Measurements from ENCODE around the gene USP17L13. TPM values are rescaled to one million over a fixed set of nuclear protein-coding genes. Genes with fewer than 3 reads are reported as not detected.

USP17L13 gene
- not detected in 5 replicates for total RNA-seq (2022; extraction: Qiagen RNA extraction; ENCODE audit: low read depth)

GRCh38 chr4:9224596-9224995, at the start of gene USP17L13:
Gene USP17L13 (plus strand): TSS chr4:9224896. CDS start chr4:9224896, 0 bp downstream.

GRCh38 chr4:9210357-9210756, 14.3 kb upstream of the USP17L13 start, which contains the start of gene USP17L10:
Gene USP17L10 (plus strand): TSS chr4:9210657. CDS start chr4:9210657, 0 bp downstream.

GRCh38 chr4:9215105-9215504, 9.6 kb upstream of the USP17L13 start, which contains the start of gene USP17L11:
Gene USP17L11 (plus strand): TSS chr4:9215405. CDS start chr4:9215405, 0 bp downstream.

GRCh38 chr4:9219852-9220251, 4.8 kb upstream of the USP17L13 start, which contains the start of gene USP17L12:
Gene USP17L12 (plus strand): TSS chr4:9220152. CDS start chr4:9220152, 0 bp downstream.

GRCh38 chr4:9234085-9234484, 9.4 kb downstream of the USP17L13 start, which contains the start of gene USP17L15:
Gene USP17L15 (plus strand): TSS chr4:9234385. CDS start chr4:9234385, 0 bp downstream.

GRCh38 chr4:9243579-9243978, 18.9 kb downstream of the USP17L13 start, which contains the start of gene USP17L17:
Gene USP17L17 (plus strand): TSS chr4:9243879. CDS start chr4:9243879, 0 bp downstream.

GRCh38 chr4:9247953-9248680, 23.4 kb downstream of the USP17L13 start, which contains the start of gene USP17L18:
Gene USP17L18 (plus strand): TSS chr4:9248630. CDS start chr4:9248630, 0 bp downstream.

GRCh38 chr4:9253078-9253477, 28.4 kb downstream of the USP17L13 start, which contains the start of gene USP17L19:
Gene USP17L19 (plus strand): TSS chr4:9253378. CDS start chr4:9253378, 0 bp downstream.

GRCh38 chr4:9257824-9258223, 33.1 kb downstream of the USP17L13 start, which contains the start of gene USP17L20:
Gene USP17L20 (plus strand): TSS chr4:9258124. CDS start chr4:9258124, 0 bp downstream.

GRCh38 chr4:9262572-9262971, 37.9 kb downstream of the USP17L13 start, which contains the start of gene USP17L21:
Gene USP17L21 (plus strand): TSS chr4:9262872. CDS start chr4:9262872, 0 bp downstream.

GRCh38 chr4:9267319-9267718, 42.6 kb downstream of the USP17L13 start, which contains the start of gene USP17L22:
Gene USP17L22 (plus strand): TSS chr4:9267619. CDS start chr4:9267619, 0 bp downstream.

Other genes starting within 250 kb of the USP17L13 start
- 0.08 TPM in 1 of 5 replicates, not detected in the others for gene FAM90A26, start 54.5 kb upstream of the USP17L13 start, total RNA-seq (2022; extraction: Qiagen RNA extraction; ENCODE audit: low read depth)
- not detected in 5 replicates for gene USP17L10, start 14.2 kb upstream of the USP17L13 start, total RNA-seq (2022; extraction: Qiagen RNA extraction; ENCODE audit: low read depth)
- not detected in 5 replicates for gene USP17L11, start 9.5 kb upstream of the USP17L13 start, total RNA-seq (2022; extraction: Qiagen RNA extraction; ENCODE audit: low read depth)
- gene USP17L12, start 4.7 kb upstream of the USP17L13 start, total RNA-seq (2022; extraction: Qiagen RNA extraction; ENCODE audit: low read depth), result not detected in 5 replicates
- gene USP17L15, start 9.5 kb downstream of the USP17L13 start, total RNA-seq (2022; extraction: Qiagen RNA extraction; ENCODE audit: low read depth), result not detected in 5 replicates
- not detected in 5 replicates for gene USP17L17, start 19.0 kb downstream of the USP17L13 start, total RNA-seq (2022; extraction: Qiagen RNA extraction; ENCODE audit: low read depth)
- not detected in 5 replicates for gene USP17L18, start 23.7 kb downstream of the USP17L13 start, total RNA-seq (2022; extraction: Qiagen RNA extraction; ENCODE audit: low read depth)
- not detected in 5 replicates for gene USP17L19, start 28.5 kb downstream of the USP17L13 start, total RNA-seq (2022; extraction: Qiagen RNA extraction; ENCODE audit: low read depth)
- gene USP17L20, start 33.2 kb downstream of the USP17L13 start, total RNA-seq (2022; extraction: Qiagen RNA extraction; ENCODE audit: low read depth), result not detected in 5 replicates
- not detected in 5 replicates for gene USP17L21, start 38.0 kb downstream of the USP17L13 start, total RNA-seq (2022; extraction: Qiagen RNA extraction; ENCODE audit: low read depth)
- not detected in 5 replicates for gene USP17L22, start 42.7 kb downstream of the USP17L13 start, total RNA-seq (2022; extraction: Qiagen RNA extraction; ENCODE audit: low read depth)
- not detected in 5 replicates for gene USP17L24, start 100.3 kb downstream of the USP17L13 start, total RNA-seq (2022; extraction: Qiagen RNA extraction; ENCODE audit: low read depth)
- gene USP17L25, start 105.0 kb downstream of the USP17L13 start, total RNA-seq (2022; extraction: Qiagen RNA extraction; ENCODE audit: low read depth), result not detected in 5 replicates
- not detected in 5 replicates for gene USP17L26, start 109.8 kb downstream of the USP17L13 start, total RNA-seq (2022; extraction: Qiagen RNA extraction; ENCODE audit: low read depth)
- not detected in 5 replicates for gene USP17L5, start 114.5 kb downstream of the USP17L13 start, total RNA-seq (2022; extraction: Qiagen RNA extraction; ENCODE audit: low read depth)
- not detected in 5 replicates for gene USP17L27, start 119.3 kb downstream of the USP17L13 start, total RNA-seq (2022; extraction: Qiagen RNA extraction; ENCODE audit: low read depth)
- not detected in 5 replicates for gene USP17L28, start 124.0 kb downstream of the USP17L13 start, total RNA-seq (2022; extraction: Qiagen RNA extraction; ENCODE audit: low read depth)
- gene USP17L29, start 128.7 kb downstream of the USP17L13 start, total RNA-seq (2022; extraction: Qiagen RNA extraction; ENCODE audit: low read depth), result not detected in 5 replicates
- not detected in 5 replicates for gene USP17L30, start 138.2 kb downstream of the USP17L13 start, total RNA-seq (2022; extraction: Qiagen RNA extraction; ENCODE audit: low read depth)
- gene DEFB131A, start 219.5 kb downstream of the USP17L13 start, total RNA-seq (2022; extraction: Qiagen RNA extraction; ENCODE audit: low read depth), result not detected in 5 replicates

Data from A549 treated with GW870086 at 1 μM for 4 hours (cell line).